T-helper 1 cell treated with Interleukin-12 subunit alpha and Interleukin-12 subunit beta and Interleukin-4 antibody, amounts not matched to agents 30 μg/mL and 1 μg/mL, for 36 hours (primary cell): ENCODE data around the gene HPCA.

Source experiments
- H3K27ac Mint-ChIP-seq: one replicate; pipeline ENCODE4 v1.8.0; 2021; ENCODE audit warnings: mild to moderate bottlenecking, mixed read lengths
- H3K27me3 Mint-ChIP-seq: one replicate; pipeline ENCODE4 v1.8.0; 2021; ENCODE audit warnings: low read depth, mixed read lengths
- H3K36me3 Mint-ChIP-seq: one replicate; pipeline ENCODE4 v1.8.0; 2021; ENCODE audit warnings: low read depth, mixed read lengths
- H3K4me1 Mint-ChIP-seq: one replicate; pipeline ENCODE4 v1.8.0; 2021; ENCODE audit warnings: low read depth, mixed read lengths
- H3K4me3 Mint-ChIP-seq: one replicate; pipeline ENCODE4 v1.8.0; 2021; ENCODE audit warnings: mild to moderate bottlenecking, moderate library complexity, mixed read lengths
- H3K9me3 Mint-ChIP-seq: one replicate; pipeline ENCODE4 v1.8.0; 2021; ENCODE audit warnings: mixed read lengths

Gene HPCA

GRCh38 chr1:32886004-32886827 lies at the start of gene HPCA:
TSS of gene HPCA (plus strand) at chr1:32886491. CDS start at chr1:32888899, 2,408 bp downstream.
- Mint-ChIP-seq H3K4me1 (peaks cover 4% of the 10 kb centered on the region), H3K9me3 (no peaks in the 10 kb centered on the region), H3K27me3 (peaks cover 71% of the 10 kb centered on the region), H3K27ac (no peak within 1 kb of the TSS), H3K36me3 (no peaks in the 10 kb centered on the region), H3K4me3 (no peak within 1 kb of the TSS)

- Mint-ChIP-seq H3K27me3 (no peaks in the 10 kb centered on the region), H3K36me3 (peaks cover 27% of the 10 kb centered on the region), H3K4me1 (peaks cover 2% of the 10 kb centered on the region), H3K4me3 (no peak overlapping the region), H3K27ac (no peak overlapping the region), H3K9me3 (no peaks in the 10 kb centered on the region)
These were observed 37.8 kb upstream of the HPCA start for GRCh38 chr1:32848354-32849063.

GRCh38 chr1:32855861-32856617 lies 30.3 kb upstream of the HPCA start:
- peaks cover 48% of the 10 kb centered on the region for H3K36me3 Mint-ChIP-seq
- H3K4me1 Mint-ChIP-seq = peaks cover 2% of the 10 kb centered on the region
- H3K4me3 Mint-ChIP-seq = no peak overlapping the region
- no peaks in the 10 kb centered on the region for H3K9me3 Mint-ChIP-seq
- H3K27ac Mint-ChIP-seq = no peak overlapping the region
- no peaks in the 10 kb centered on the region for H3K27me3 Mint-ChIP-seq

GRCh38 chr1:32858136-32858535 lies 28.2 kb upstream of the HPCA start:
- H3K36me3 Mint-ChIP-seq = peaks cover 55% of the 10 kb centered on the region
- H3K27me3 Mint-ChIP-seq = no peaks in the 10 kb centered on the region
- H3K27ac Mint-ChIP-seq = no peak overlapping the region
- H3K9me3 Mint-ChIP-seq = no peaks in the 10 kb centered on the region
- no peaks in the 10 kb centered on the region for H3K4me1 Mint-ChIP-seq
- H3K4me3 Mint-ChIP-seq = no peak overlapping the region

- Mint-ChIP-seq H3K36me3 (peaks cover 54% of the 10 kb centered on the region), H3K27ac (no peak overlapping the region), H3K9me3 (no peaks in the 10 kb centered on the region), H3K4me1 (no peaks in the 10 kb centered on the region), H3K4me3 (no peak overlapping the region), H3K27me3 (no peaks in the 10 kb centered on the region)
These were observed 27.5 kb upstream of the HPCA start for GRCh38 chr1:32858791-32859190.

GRCh38 chr1:32859915-32860314 lies 26.4 kb upstream of the HPCA start:
- H3K4me3 Mint-ChIP-seq = no peak overlapping the region
- H3K9me3 Mint-ChIP-seq = no peaks in the 10 kb centered on the region
- no peaks in the 10 kb centered on the region for H3K27me3 Mint-ChIP-seq
- peaks cover 49% of the 10 kb centered on the region for H3K36me3 Mint-ChIP-seq
- H3K27ac Mint-ChIP-seq = no peak overlapping the region
- no peaks in the 10 kb centered on the region for H3K4me1 Mint-ChIP-seq

GRCh38 chr1:32860566-32860965 lies 25.7 kb upstream of the HPCA start:
- Mint-ChIP-seq H3K4me1 (no peaks in the 10 kb centered on the region), H3K27me3 (no peaks in the 10 kb centered on the region), H3K27ac (no peak overlapping the region), H3K36me3 (peaks cover 49% of the 10 kb centered on the region), H3K9me3 (no peaks in the 10 kb centered on the region), H3K4me3 (no peak overlapping the region)

GRCh38 chr1:32861904-32862695 lies 24.2 kb upstream of the HPCA start:
- Mint-ChIP-seq H3K27ac (no peak overlapping the region), H3K36me3 (peaks cover 42% of the 10 kb centered on the region), H3K27me3 (no peaks in the 10 kb centered on the region), H3K4me1 (no peaks in the 10 kb centered on the region), H3K4me3 (no peak overlapping the region), H3K9me3 (no peaks in the 10 kb centered on the region)

- H3K4me1 Mint-ChIP-seq = no peaks in the 10 kb centered on the region
- H3K9me3 Mint-ChIP-seq = no peaks in the 10 kb centered on the region
- H3K4me3 Mint-ChIP-seq = no peak overlapping the region
- peaks cover 36% of the 10 kb centered on the region for H3K36me3 Mint-ChIP-seq
- no peak overlapping the region for H3K27ac Mint-ChIP-seq
- no peaks in the 10 kb centered on the region for H3K27me3 Mint-ChIP-seq
These were observed 22.9 kb upstream of the HPCA start for GRCh38 chr1:32863218-32863880.

GRCh38 chr1:32863881-32864245 lies 22.4 kb upstream of the HPCA start:
- Mint-ChIP-seq H3K4me3 (no peak overlapping the region), H3K27me3 (peaks cover 4% of the 10 kb centered on the region), H3K27ac (no peak overlapping the region), H3K4me1 (no peaks in the 10 kb centered on the region), H3K9me3 (no peaks in the 10 kb centered on the region), H3K36me3 (peaks cover 38% of the 10 kb centered on the region)

GRCh38 chr1:32864375-32865019 lies 21.8 kb upstream of the HPCA start:
- no peaks in the 10 kb centered on the region for H3K9me3 Mint-ChIP-seq
- H3K4me1 Mint-ChIP-seq = no peaks in the 10 kb centered on the region
- H3K36me3 Mint-ChIP-seq = peaks cover 41% of the 10 kb centered on the region
- no peak overlapping the region for H3K27ac Mint-ChIP-seq
- peaks cover 10% of the 10 kb centered on the region for H3K27me3 Mint-ChIP-seq
- H3K4me3 Mint-ChIP-seq = no peak overlapping the region

- peaks cover 19% of the 10 kb centered on the region for H3K27me3 Mint-ChIP-seq
- H3K36me3 Mint-ChIP-seq = peaks cover 43% of the 10 kb centered on the region
- H3K4me3 Mint-ChIP-seq = no peak overlapping the region
- no peak overlapping the region for H3K27ac Mint-ChIP-seq
- H3K4me1 Mint-ChIP-seq = peaks cover 3% of the 10 kb centered on the region
- H3K9me3 Mint-ChIP-seq = no peaks in the 10 kb centered on the region
These were observed 20.5 kb upstream of the HPCA start for GRCh38 chr1:32865639-32866405.

- Mint-ChIP-seq H3K4me3 (no peak overlapping the region), H3K9me3 (no peaks in the 10 kb centered on the region), H3K27ac (no peak overlapping the region), H3K27me3 (peaks cover 31% of the 10 kb centered on the region), H3K4me1 (peaks cover 12% of the 10 kb centered on the region), H3K36me3 (peaks cover 36% of the 10 kb centered on the region)
These were observed 19.1 kb upstream of the HPCA start for GRCh38 chr1:32867151-32867550.
